Measurements from ENCODE around the gene ZSWIM6.

DNA sequence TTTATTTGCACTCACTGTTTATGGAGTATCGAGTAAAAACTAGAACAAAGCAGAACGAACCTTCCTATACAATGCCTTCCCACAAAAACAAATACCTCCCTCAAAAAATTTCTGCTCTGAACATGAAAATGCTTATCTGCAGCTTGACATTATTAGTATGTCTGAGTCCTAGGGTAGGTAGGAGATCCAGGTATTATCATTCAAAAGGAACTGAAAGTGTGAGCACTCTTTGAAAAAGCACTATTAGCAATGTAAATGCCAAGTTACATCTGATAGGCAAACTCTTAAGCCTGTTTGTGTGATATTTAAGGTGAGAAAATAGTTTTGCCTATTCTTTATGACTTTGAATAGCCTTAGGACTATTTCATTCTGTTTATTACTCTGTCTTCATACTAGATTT, 47.6 kb downstream of the ZSWIM6 start:
- TF ChIP-seq, protein P1, sequence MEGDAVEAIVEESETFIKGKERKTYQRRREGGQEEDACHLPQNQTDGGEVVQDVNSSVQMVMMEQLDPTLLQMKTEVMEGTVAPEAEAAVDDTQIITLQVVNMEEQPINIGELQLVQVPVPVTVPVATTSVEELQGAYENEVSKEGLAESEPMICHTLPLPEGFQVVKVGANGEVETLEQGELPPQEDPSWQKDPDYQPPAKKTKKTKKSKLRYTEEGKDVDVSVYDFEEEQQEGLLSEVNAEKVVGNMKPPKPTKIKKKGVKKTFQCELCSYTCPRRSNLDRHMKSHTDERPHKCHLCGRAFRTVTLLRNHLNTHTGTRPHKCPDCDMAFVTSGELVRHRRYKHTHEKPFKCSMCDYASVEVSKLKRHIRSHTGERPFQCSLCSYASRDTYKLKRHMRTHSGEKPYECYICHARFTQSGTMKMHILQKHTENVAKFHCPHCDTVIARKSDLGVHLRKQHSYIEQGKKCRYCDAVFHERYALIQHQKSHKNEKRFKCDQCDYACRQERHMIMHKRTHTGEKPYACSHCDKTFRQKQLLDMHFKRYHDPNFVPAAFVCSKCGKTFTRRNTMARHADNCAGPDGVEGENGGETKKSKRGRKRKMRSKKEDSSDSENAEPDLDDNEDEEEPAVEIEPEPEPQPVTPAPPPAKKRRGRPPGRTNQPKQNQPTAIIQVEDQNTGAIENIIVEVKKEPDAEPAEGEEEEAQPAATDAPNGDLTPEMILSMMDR (IDR thresholded peaks at IDR 0.05; ENCODE audit: low read length), result no peak
- no peak for TF ChIP-seq EZH2 (optimal IDR thresholded peaks at IDR 0.05; ENCODE audit: low read depth, low read length)
